Liver (tissue), 9 donors: ENCODE results near the gene PTPRN. TPM values are rescaled to one million over a fixed set of nuclear protein-coding genes. Genes with fewer than 3 reads are reported as not detected.
"Not testable (repeated sequence)": the region's sequence is repeated elsewhere in the genome, so short reads cannot be mapped to it uniquely, and the experiment has no call there.

Source experiments
- DNase-seq: peaks from one replicate; pipeline ENCODE4 v3.0.0-alpha.2; 2017; ENCODE audit warnings: low spot score
- H3K27ac ChIP-seq, 2 donors: one replicate each; pipeline ENCODE4 v1.7.0; 2013; ENCODE audit warnings: inconsistent platforms in 2 of 2, low read length in 2 of 2, control low read depth in 1 of 2, low read depth in 1 of 2, mild to moderate bottlenecking in 1 of 2
- H3K27me3 ChIP-seq, 4 donors: one replicate each; pipeline versions ENCODE4 v1.6.1 to v1.7.0; 2013; ENCODE audit warnings: low read length in 3 of 4, inconsistent platforms in 1 of 4, mild to moderate bottlenecking in 1 of 4, moderate library complexity in 1 of 4; ENCODE audit not compliant: control insufficient read depth in 4 of 4, insufficient read depth in 4 of 4
- H3K36me3 ChIP-seq, 4 donors: one replicate each; pipeline versions ENCODE4 v1.6.1 to v1.7.0; 2013; ENCODE audit warnings: low read length in 3 of 4, mild to moderate bottlenecking in 3 of 4, low read depth in 1 of 4, moderate library complexity in 1 of 4; ENCODE audit not compliant: control insufficient read depth in 4 of 4, insufficient read depth in 3 of 4
- H3K4me1 ChIP-seq, 4 donors: one replicate each; pipeline versions ENCODE4 v1.6.1 to v1.7.0; 2013; ENCODE audit warnings: low read length in 3 of 4, mild to moderate bottlenecking in 3 of 4, moderate library complexity in 1 of 4; ENCODE audit not compliant: control insufficient read depth in 4 of 4, insufficient read depth in 4 of 4
- H3K4me3 ChIP-seq, 3 donors: one replicate each; pipeline versions ENCODE4 v1.6.1 to v1.7.0; 2013; ENCODE audit warnings: low read length in 3 of 3, control low read depth in 1 of 3, low read depth in 1 of 3, mild to moderate bottlenecking in 1 of 3
- H3K9ac ChIP-seq, 2 donors: one replicate each; pipeline ENCODE4 v1.7.0; 2013; ENCODE audit warnings: low read length in 2 of 2, mild to moderate bottlenecking in 2 of 2, moderate library complexity in 2 of 2, control low read depth in 1 of 2, low read depth in 1 of 2
- H3K9me3 ChIP-seq, 4 donors: one replicate each; pipeline versions ENCODE4 v1.6.1 to v1.7.0; 2013; ENCODE audit warnings: low read length in 3 of 4; ENCODE audit not compliant: control insufficient read depth in 4 of 4
- EGR1 ChIP-seq, 2 donors: IDR thresholded peaks; 2 replicates each; pipeline ENCODE4 v1.6.1; 2016 to 2018; ENCODE audit warnings: antibody characterized with exemption in 2 of 2, low read depth in 2 of 2
- GABPA ChIP-seq, 2 donors: IDR thresholded peaks in 1 of 2; conservative IDR thresholded peaks in 1 of 2; 2 replicates each; pipeline ENCODE4 v1.6.1; 2016; ENCODE audit warnings: antibody characterized with exemption in 2 of 2, mild to moderate bottlenecking in 1 of 2, moderate library complexity in 1 of 2
- HNF4G ChIP-seq: IDR thresholded peaks from 2 replicates; pipeline ENCODE4 v1.6.1; 2016; ENCODE audit warnings: antibody characterized with exemption
- RAD21 ChIP-seq, 2 donors: IDR thresholded peaks; 2 replicates each; pipeline ENCODE4 v1.6.1; 2016; ENCODE audit warnings: antibody characterized with exemption in 2 of 2, mild to moderate bottlenecking in 2 of 2
- SP1 ChIP-seq: IDR thresholded peaks from 2 replicates; pipeline ENCODE4 v1.6.1; 2018; ENCODE audit warnings: antibody characterized with exemption, mild to moderate bottlenecking
- WGBS: extraction: QIAGEN DNeasy Blood & Tissue Kit; methylation state at CpG from one replicate; pipeline ENCODE4 v1.1.7; 2013; 5-methylcytosine and 5-hydroxymethylcytosine counted together
- polyA plus RNA-seq, 2 donors: library from polyadenylated mRNA; stranded (reverse) in 1 of 2; unstranded in 1 of 2; fragments of 200-250 nt in 1 of 2; fragments of >200 nt in 1 of 2; fragmentation: Nextera tagmentation in 1 of 2; extraction: Ambion mirVana in 1 of 2; gene quantifications; one replicate each; pipeline versions ENCODE4 v1.2.1 to v1.2.3, GENCODE V29; 2013 to 2015
- total RNA-seq, 2 donors: library from RNA; depleted of rRNA; stranded (reverse); fragments of >200 nt; gene quantifications; one replicate each; pipeline ENCODE4 v1.2.3, GENCODE V29; 2014
- TF ChIP-seq, protein P1 (sequence below): IDR thresholded peaks from 2 replicates; pipeline ENCODE4 v1.6.1; 2016; ENCODE audit warnings: antibody characterized with exemption
- TF ChIP-seq, protein P2 (sequence below): IDR thresholded peaks from 2 replicates; pipeline ENCODE4 v1.6.1; 2016; ENCODE audit warnings: antibody characterized with exemption
- TF ChIP-seq, protein P3 (sequence below): fragments of 150-350 bp; IDR thresholded peaks from 2 replicates; pipeline ENCODE4 v1.5.1; 2017; ENCODE audit warnings: improper control_type of control experiment, low read depth, low read length; ENCODE audit not compliant: missing input control
- TF ChIP-seq, protein P4 (sequence below): IDR thresholded peaks from 2 replicates; pipeline ENCODE4 v1.6.1; 2016; ENCODE audit warnings: antibody characterized with exemption, mild to moderate bottlenecking
- donor health status: healthy.
- donor health status: healthy.
- donor health status: healthy.
- donor health status: healthy.
- donor health status: healthy.

PTPRN gene
- total and polyA plus RNA-seq, 4 donors: 2.2 TPM; not detected in 3

DNA sequence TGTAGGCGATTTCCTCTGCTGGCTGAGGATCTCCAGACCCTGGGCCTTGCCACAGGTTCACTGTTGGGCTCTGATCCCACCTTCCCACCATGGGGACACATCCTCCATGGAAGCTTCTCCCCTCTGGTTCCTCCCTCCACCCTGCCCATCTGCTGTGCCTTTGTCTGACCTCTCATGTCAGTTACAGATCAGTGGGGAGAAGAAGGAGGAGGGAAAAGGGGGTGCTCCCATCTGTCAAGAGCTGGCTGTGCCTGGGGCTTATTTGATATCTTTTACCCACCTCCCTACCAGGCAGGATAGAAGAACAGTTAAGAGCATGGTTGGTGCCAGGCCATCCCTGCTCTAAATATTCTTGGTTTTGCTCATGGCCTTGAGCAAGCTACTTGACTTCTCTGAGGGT, 42.3 kb downstream of the PTPRN start (continued):
- TF ChIP-seq, protein P1, sequence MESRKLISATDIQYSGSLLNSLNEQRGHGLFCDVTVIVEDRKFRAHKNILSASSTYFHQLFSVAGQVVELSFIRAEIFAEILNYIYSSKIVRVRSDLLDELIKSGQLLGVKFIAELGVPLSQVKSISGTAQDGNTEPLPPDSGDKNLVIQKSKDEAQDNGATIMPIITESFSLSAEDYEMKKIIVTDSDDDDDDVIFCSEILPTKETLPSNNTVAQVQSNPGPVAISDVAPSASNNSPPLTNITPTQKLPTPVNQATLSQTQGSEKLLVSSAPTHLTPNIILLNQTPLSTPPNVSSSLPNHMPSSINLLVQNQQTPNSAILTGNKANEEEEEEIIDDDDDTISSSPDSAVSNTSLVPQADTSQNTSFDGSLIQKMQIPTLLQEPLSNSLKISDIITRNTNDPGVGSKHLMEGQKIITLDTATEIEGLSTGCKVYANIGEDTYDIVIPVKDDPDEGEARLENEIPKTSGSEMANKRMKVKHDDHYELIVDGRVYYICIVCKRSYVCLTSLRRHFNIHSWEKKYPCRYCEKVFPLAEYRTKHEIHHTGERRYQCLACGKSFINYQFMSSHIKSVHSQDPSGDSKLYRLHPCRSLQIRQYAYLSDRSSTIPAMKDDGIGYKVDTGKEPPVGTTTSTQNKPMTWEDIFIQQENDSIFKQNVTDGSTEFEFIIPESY: no peak
- TF ChIP-seq GABPA (IDR thresholded peaks at IDR 0.05 in 1 of 2, conservative IDR thresholded peaks at IDR 0.05 in 1 of 2): no peak

DNA sequence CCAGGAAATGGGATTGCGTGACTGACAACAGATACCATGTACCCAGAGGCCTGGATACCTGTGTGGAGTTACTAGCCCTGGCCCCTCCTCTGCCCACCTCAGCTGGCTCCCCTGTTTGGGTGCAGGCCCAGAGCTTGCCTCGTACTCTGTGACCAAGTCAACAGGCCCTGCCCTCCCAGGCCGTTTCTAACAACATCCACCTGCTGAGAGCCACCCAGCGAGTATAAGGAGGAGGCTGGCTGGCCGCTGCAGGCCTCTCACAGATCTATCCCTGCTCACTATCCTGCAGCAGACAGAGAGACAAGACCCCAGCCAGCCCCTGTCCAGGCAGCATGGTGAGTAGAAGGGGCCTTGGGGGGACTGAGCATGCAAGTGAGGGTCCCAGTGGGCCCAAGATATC, 43.0 kb downstream of the PTPRN start:
- WGBS: 88% methylated on average over 5 of the region's 5 CpGs
- no peaks in the 10 kb centered on the region for H3K9me3 ChIP-seq
- peaks cover 6 to 16% (median 12%) of the 10 kb centered on the region in 4 donors for H3K4me1 ChIP-seq
- H3K9ac ChIP-seq: no peak overlapping the region
- DNase-seq: no peak
- no peak overlapping the region for H3K4me3 ChIP-seq
- TF ChIP-seq EGR1 (IDR thresholded peaks at IDR 0.05; ENCODE audit: low read depth in 2 of 2): no peak
- TF ChIP-seq, protein P2, sequence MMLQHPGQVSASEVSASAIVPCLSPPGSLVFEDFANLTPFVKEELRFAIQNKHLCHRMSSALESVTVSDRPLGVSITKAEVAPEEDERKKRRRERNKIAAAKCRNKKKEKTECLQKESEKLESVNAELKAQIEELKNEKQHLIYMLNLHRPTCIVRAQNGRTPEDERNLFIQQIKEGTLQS: no peak
- H3K27ac ChIP-seq: no peak overlapping the region
- no peaks in the 10 kb centered on the region for H3K36me3 ChIP-seq
- H3K27me3 ChIP-seq: no peaks in the 10 kb centered on the region

DNA sequence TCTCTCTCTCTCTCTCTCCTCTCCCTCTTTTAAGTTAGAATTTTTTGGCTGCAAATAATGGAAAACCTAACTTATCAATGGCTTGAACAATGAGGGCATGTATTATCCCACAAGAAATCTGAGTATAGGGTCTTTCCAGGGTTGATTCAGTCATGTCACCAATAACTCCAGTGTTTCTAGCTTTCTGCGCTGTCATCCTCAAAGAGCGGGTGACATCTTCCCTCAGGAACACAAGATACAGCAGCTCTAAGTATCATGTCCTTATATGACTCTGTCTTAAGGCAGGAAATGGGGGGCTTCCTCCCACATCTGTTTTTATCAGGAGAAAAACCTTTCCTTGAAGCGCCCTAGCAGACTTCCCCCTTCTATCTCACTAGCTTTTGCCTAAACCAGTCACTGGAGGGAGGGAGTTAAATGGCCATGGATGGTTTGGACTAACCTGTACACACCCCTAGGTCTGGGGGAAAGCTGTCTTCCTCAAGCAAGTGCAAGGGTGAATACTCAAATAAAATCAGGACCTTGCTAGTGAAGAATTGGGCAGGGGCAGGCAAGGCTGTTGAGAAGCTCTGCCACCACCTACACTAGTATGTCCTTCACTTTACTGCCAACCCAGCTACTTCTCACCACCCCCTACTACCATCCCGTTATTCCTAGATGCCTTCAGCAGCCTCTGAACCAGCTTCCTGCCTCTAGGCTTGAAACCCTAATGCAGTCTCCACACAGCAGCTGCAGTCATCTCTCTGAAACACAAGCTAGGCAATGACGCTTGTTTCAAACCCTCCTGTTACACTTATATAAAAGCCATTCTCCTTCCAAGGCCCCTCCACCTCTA, 48.0 kb downstream of the PTPRN start:
- Histone ChIP-seq H3K9me3 (no peaks in the 10 kb centered on the region), H3K4me1 (no peaks in the 10 kb centered on the region), H3K9ac (no peak overlapping the region), H3K27ac (no peak overlapping the region), H3K4me3 (no peak overlapping the region), H3K27me3 (no peaks in the 10 kb centered on the region), H3K36me3 (no peaks in the 10 kb centered on the region)
- TF ChIP-seq, protein P2: no peak
- TF ChIP-seq HNF4G: no peak
- 75% methylated on average over 5 of the region's 5 CpGs for WGBS
- DNase-seq: no peak

DNA sequence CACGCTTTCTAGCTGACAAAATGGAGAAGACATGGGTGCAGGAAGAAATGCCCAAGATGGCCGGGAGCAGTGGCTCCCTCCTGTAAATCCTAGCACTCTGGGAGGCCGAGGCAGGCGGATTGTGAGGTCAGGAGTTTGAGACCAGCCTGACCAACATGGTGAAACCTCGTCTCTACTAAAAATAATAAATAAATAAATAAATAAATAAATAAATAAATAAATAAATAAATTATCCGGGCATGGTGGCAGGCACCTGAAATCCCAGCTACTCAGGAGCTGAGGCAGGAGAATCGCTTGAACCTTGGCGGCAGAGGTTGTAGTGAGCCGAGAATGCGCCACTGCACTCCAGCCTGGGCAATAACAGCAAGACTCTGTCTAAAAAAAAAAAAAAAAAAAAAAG, 50.3 kb downstream of the PTPRN start:
- H3K4me3 ChIP-seq, DNase-seq, H3K36me3 ChIP-seq, H3K9ac ChIP-seq, H3K9me3 ChIP-seq, H3K27me3 ChIP-seq, H3K27ac ChIP-seq, H3K4me1 ChIP-seq: not testable (repeated sequence)
- 89% methylated on average over 10 of the region's 10 CpGs for WGBS

DNA sequence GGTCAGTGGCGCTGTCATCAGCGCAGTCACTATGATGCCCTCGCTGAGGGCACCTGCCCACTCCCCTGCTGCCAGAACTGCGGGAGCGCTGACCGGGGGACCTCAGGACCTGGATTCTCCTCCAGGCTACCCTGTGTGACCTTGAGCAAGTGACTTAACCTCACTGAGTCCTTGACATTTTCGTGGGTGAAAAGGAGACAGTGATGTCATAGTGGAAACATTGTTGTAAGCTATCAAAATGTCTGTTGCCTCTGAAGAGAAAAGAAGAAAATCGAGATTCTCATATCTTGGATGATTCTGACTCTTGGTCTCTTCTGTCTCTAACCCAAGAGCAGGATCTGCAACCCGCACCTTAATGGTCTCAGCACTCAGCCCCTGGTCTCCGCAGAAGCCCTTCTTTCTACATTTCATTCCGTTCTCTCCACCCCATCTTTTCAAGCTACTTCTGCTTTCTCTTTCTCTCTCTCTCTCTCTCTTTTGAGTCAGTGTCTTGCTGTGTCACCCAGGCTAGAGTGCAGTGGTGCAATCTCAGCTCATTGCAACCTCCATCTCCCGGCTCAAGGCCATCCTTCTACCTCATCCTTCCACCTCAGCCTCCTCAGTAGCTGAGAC, 54.5 kb downstream of the PTPRN start:
- H3K9me3 ChIP-seq: no peaks in the 10 kb centered on the region
- 23% methylated on average over 12 of the region's 12 CpGs for WGBS
- H3K9ac ChIP-seq: peak overlapping the region; percentile 51 to 65
- no peak for DNase-seq
- H3K36me3 ChIP-seq: peaks cover 0 to 3% (median 0%) of the 10 kb centered on the region in 4 donors
- H3K4me3 ChIP-seq: peak overlapping the region; percentile 63 to 86 (median 64)
- H3K27me3 ChIP-seq: no peaks in the 10 kb centered on the region
- H3K27ac ChIP-seq: peak overlapping the region; percentile 65 to 79
- H3K4me1 ChIP-seq: peaks cover 12 to 33% (median 22%) of the 10 kb centered on the region in 4 donors
- TF ChIP-seq HNF4G (no peak), SP1 (no peak), RAD21 (IDR thresholded peaks at IDR 0.05) (no peak), EGR1 (IDR thresholded peaks at IDR 0.05; ENCODE audit: low read depth in 2 of 2) (no peak)
- TF ChIP-seq, protein P3, sequence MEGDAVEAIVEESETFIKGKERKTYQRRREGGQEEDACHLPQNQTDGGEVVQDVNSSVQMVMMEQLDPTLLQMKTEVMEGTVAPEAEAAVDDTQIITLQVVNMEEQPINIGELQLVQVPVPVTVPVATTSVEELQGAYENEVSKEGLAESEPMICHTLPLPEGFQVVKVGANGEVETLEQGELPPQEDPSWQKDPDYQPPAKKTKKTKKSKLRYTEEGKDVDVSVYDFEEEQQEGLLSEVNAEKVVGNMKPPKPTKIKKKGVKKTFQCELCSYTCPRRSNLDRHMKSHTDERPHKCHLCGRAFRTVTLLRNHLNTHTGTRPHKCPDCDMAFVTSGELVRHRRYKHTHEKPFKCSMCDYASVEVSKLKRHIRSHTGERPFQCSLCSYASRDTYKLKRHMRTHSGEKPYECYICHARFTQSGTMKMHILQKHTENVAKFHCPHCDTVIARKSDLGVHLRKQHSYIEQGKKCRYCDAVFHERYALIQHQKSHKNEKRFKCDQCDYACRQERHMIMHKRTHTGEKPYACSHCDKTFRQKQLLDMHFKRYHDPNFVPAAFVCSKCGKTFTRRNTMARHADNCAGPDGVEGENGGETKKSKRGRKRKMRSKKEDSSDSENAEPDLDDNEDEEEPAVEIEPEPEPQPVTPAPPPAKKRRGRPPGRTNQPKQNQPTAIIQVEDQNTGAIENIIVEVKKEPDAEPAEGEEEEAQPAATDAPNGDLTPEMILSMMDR: no peak
- TF ChIP-seq, protein P2: no peak
- TF ChIP-seq, protein P4, sequence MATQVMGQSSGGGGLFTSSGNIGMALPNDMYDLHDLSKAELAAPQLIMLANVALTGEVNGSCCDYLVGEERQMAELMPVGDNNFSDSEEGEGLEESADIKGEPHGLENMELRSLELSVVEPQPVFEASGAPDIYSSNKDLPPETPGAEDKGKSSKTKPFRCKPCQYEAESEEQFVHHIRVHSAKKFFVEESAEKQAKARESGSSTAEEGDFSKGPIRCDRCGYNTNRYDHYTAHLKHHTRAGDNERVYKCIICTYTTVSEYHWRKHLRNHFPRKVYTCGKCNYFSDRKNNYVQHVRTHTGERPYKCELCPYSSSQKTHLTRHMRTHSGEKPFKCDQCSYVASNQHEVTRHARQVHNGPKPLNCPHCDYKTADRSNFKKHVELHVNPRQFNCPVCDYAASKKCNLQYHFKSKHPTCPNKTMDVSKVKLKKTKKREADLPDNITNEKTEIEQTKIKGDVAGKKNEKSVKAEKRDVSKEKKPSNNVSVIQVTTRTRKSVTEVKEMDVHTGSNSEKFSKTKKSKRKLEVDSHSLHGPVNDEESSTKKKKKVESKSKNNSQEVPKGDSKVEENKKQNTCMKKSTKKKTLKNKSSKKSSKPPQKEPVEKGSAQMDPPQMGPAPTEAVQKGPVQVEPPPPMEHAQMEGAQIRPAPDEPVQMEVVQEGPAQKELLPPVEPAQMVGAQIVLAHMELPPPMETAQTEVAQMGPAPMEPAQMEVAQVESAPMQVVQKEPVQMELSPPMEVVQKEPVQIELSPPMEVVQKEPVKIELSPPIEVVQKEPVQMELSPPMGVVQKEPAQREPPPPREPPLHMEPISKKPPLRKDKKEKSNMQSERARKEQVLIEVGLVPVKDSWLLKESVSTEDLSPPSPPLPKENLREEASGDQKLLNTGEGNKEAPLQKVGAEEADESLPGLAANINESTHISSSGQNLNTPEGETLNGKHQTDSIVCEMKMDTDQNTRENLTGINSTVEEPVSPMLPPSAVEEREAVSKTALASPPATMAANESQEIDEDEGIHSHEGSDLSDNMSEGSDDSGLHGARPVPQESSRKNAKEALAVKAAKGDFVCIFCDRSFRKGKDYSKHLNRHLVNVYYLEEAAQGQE: no peak
